SK-N-SH (cell line): ENCODE data around the gene PTPN5.

Experiments
- CTCF ChIP-seq: fragments of 200-600 bp; sonication (generic); IDR thresholded peaks from 2 replicates; pipeline ENCODE4 v1.6.1; 2017; ENCODE audit warnings: antibody characterized with exemption, mild to moderate bottlenecking, moderate library complexity
- ELF1 ChIP-seq: IDR thresholded peaks from 2 replicates; pipeline ENCODE4 v1.4.0; 2012
- EP300 ChIP-seq, 2 experiments: IDR thresholded peaks; 2 replicates each; pipeline versions ENCODE4 v1.4.0 to v1.6.1; 2012; ENCODE audit warnings: borderline replicate concordance in 1 of 2, low read depth in 1 of 2, low read length in 1 of 2
- EZH2phosphoT487 ChIP-seq: fragments of 200-600 bp; sonication (generic); IDR thresholded peaks from 2 replicates; pipeline ENCODE4 v1.6.1; 2017; ENCODE audit warnings: low read depth, mixed run types, mild to moderate bottlenecking, antibody characterized with exemption, moderate library complexity, borderline replicate concordance
- FOXM1 ChIP-seq: IDR thresholded peaks from 2 replicates; pipeline ENCODE4 v1.4.0; 2012; ENCODE audit warnings: low read depth, mild to moderate bottlenecking
- MAX ChIP-seq: IDR thresholded peaks from 2 replicates; pipeline ENCODE4 v1.4.0; 2012; ENCODE audit warnings: low read depth
- NFIC ChIP-seq: IDR thresholded peaks from 2 replicates; pipeline ENCODE4 v1.4.0; 2012; ENCODE audit warnings: borderline replicate concordance
- POLR2AphosphoS5 ChIP-seq: IDR thresholded peaks from 2 replicates; pipeline ENCODE4 v1.6.1; 2012; ENCODE audit warnings: low read depth, low read length
- RAD21 ChIP-seq: IDR thresholded peaks from 2 replicates; pipeline ENCODE4 v1.6.1; 2012; ENCODE audit warnings: mild to moderate bottlenecking, low read length
- REST ChIP-seq: IDR thresholded peaks from 2 replicates; pipeline ENCODE4 v1.6.1; 2012; ENCODE audit warnings: mild to moderate bottlenecking, low read depth, low read length, moderate library complexity
- RXRA ChIP-seq: IDR thresholded peaks from 2 replicates; pipeline ENCODE4 v1.4.0; 2012; ENCODE audit warnings: low read depth, mild to moderate bottlenecking, borderline replicate concordance
- TAF1 ChIP-seq: IDR thresholded peaks from 2 replicates; pipeline ENCODE4 v1.6.1; 2012; ENCODE audit warnings: low read depth, mild to moderate bottlenecking, low read length, moderate library complexity, borderline replicate concordance
- YY1 ChIP-seq: IDR thresholded peaks from 2 replicates; pipeline ENCODE4 v1.4.0; 2012; ENCODE audit warnings: low read depth, mild to moderate bottlenecking

GRCh38 chr11:18769802-18770456 is 21.7 kb downstream of the PTPN5 start:
- TF ChIP-seq CTCF (no peak), RAD21 (no peak), EP300 (IDR thresholded peaks at IDR 0.05; ENCODE audit: borderline replicate concordance in 1 of 2, low read depth in 1 of 2, low read length in 1 of 2) (no peak), ELF1 (no peak), RXRA (no peak), POLR2AphosphoS5 (no peak), NFIC (no peak), FOXM1 (no peak), REST (no peak), MAX (no peak), TAF1 (no peak), EZH2phosphoT487 (no peak), YY1 (no peak)
